HepG2 (cell line): ENCODE data around the gene TXNL4B. TPM values are rescaled to one million over a fixed set of nuclear protein-coding genes. Genes with fewer than 3 reads are reported as not detected.
"Not testable (repeated sequence)": the region's sequence is repeated elsewhere in the genome, so short reads cannot be mapped to it uniquely, and the experiment has no call there.

Experiments used
- CEBPG ChIP-seq: IDR thresholded peaks from 2 replicates; pipeline ENCODE4 v1.6.1; 2016
- FOXA1 ChIP-seq, 2 experiments: fragments of 450-650 bp in 1 of 2; sonication (generic) in 1 of 2; formaldehyde crosslinking in 1 of 2; IDR thresholded peaks; 2 replicates each; pipeline versions ENCODE4 v1.4.0 to v1.6.1; 2016 to 2020; ENCODE audit warnings: missing genetic modification reagents in 1 of 2
- GMEB1 ChIP-seq: sonication (generic); formaldehyde crosslinking; IDR thresholded peaks from 2 replicates; pipeline ENCODE4 v1.5.1; 2020; ENCODE audit warnings: missing genetic modification reagents, mild to moderate bottlenecking, borderline replicate concordance
- GMEB2 ChIP-seq: IDR thresholded peaks from 2 replicates; pipeline ENCODE4 v1.6.1; 2016; ENCODE audit warnings: missing biosample characterization, missing genetic modification reagents, low read depth
- HDAC1 ChIP-seq: sonication (generic); formaldehyde crosslinking; IDR thresholded peaks from 2 replicates; pipeline ENCODE4 v1.5.1; 2020; ENCODE audit warnings: mild to moderate bottlenecking, missing genetic modification reagents
- HOMEZ ChIP-seq: IDR thresholded peaks from 2 replicates; pipeline ENCODE4 v1.6.1; 2016; ENCODE audit warnings: low read depth
- KLF16 ChIP-seq, 2 experiments: sonication (generic) in 1 of 2; formaldehyde crosslinking in 1 of 2; IDR thresholded peaks; 2 replicates each; pipeline versions ENCODE4 v1.6.1 to v1.8.0; 2016 to 2023; ENCODE audit warnings: missing genetic modification reagents in 2 of 2, missing compliant biosample characterization in 1 of 2
- MED1 ChIP-seq: sonication (generic); formaldehyde crosslinking; IDR thresholded peaks from 2 replicates; pipeline ENCODE4 v1.4.0; 2020; ENCODE audit warnings: missing genetic modification reagents
- NCOR1 ChIP-seq: fragments of 200-600 bp; sonication (generic); IDR thresholded peaks from 2 replicates; pipeline ENCODE4 v1.7.0; 2017; ENCODE audit warnings: antibody characterized with exemption, low read length, borderline replicate concordance
- PITX1 ChIP-seq: sonication (generic); formaldehyde crosslinking; IDR thresholded peaks from 2 replicates; pipeline ENCODE4 v1.5.1; 2020; ENCODE audit warnings: mild to moderate bottlenecking, missing genetic modification reagents
- POLR2A ChIP-seq, 2 experiments: IDR thresholded peaks; 2 replicates each; pipeline ENCODE4 v1.6.1; 2011; ENCODE audit warnings: low read depth in 2 of 2, low read length in 2 of 2, mild to moderate bottlenecking in 1 of 2, moderate library complexity in 1 of 2; ENCODE audit not compliant: insufficient read depth in 1 of 2
- SIX4 ChIP-seq: sonication (generic); formaldehyde crosslinking; IDR thresholded peaks from 2 replicates; pipeline ENCODE4 v1.4.0; 2020; ENCODE audit warnings: missing genetic modification reagents
- SOX5 ChIP-seq: IDR thresholded peaks from 2 replicates; pipeline ENCODE4 v1.6.1; 2016; ENCODE audit warnings: borderline replicate concordance
- SOX6 ChIP-seq, 2 experiments: fragments of 450-650 bp in 1 of 2; sonication (generic) in 1 of 2; formaldehyde crosslinking in 1 of 2; IDR thresholded peaks; 2 replicates each; pipeline versions ENCODE4 v1.4.0 to v1.6.1; 2017 to 2020; ENCODE audit warnings: antibody characterized with exemption in 1 of 2, mild to moderate bottlenecking in 1 of 2, missing genetic modification reagents in 1 of 2
- SSRP1 ChIP-seq: IDR thresholded peaks from 2 replicates; pipeline ENCODE4 v1.6.1; 2016; ENCODE audit warnings: control low read depth
- THRA ChIP-seq: sonication (generic); formaldehyde crosslinking; IDR thresholded peaks from 2 replicates; pipeline ENCODE4 v1.4.0; 2020; ENCODE audit warnings: missing genetic modification reagents, borderline replicate concordance
- ZBTB39 ChIP-seq: sonication (generic); formaldehyde crosslinking; IDR thresholded peaks from 2 replicates; pipeline ENCODE4 v1.5.0; 2020; ENCODE audit warnings: missing genetic modification reagents
- ZBTB7B ChIP-seq: sonication (generic); formaldehyde crosslinking; IDR thresholded peaks from 2 replicates; pipeline ENCODE4 v1.4.0; 2020; ENCODE audit warnings: missing genetic modification reagents
- ZNF34 ChIP-seq: sonication (generic); formaldehyde crosslinking; IDR thresholded peaks from 2 replicates; pipeline ENCODE4 v1.4.0; 2020; ENCODE audit warnings: mild to moderate bottlenecking, missing genetic modification reagents, borderline replicate concordance
- polyA plus RNA-seq, 8 experiments: library from polyadenylated mRNA; depleted of rRNA in 3 of 8; stranded (reverse) in 7 of 8; unstranded in 1 of 8; fragments of >200 nt; fragmentation: Illumina TruSeq in 4 of 8; extraction: Trizol in 4 of 8; gene quantifications; 2 replicates each; pipeline versions ENCODE4 v1.2.1 to v1.2.3, GENCODE V29; 2011 to 2016; ENCODE audit warnings: low read depth in 4 of 8, missing spikeins in 1 of 8, mixed read lengths in 1 of 8; ENCODE audit not compliant: insufficient read depth in 1 of 8
- total RNA-seq, 5 experiments: library from RNA; depleted of rRNA; stranded (reverse); fragments of >200 nt; fragmentation: Illumina TruSeq; extraction: Trizol; gene quantifications; 2 replicates each; pipeline ENCODE4 v1.2.3, GENCODE V29; 2016; ENCODE audit warnings: low read depth in 1 of 5

Gene TXNL4B
- total and polyA plus RNA-seq, 2 of the 13 experiments (the other 11 are each of a cell fraction or from before 2014, with no cell fraction given): 17.4 to 18.3 TPM

GRCh38 chr16:72054254-72054847 is 39.1 kb downstream of the TXNL4B start, which contains the start of gene HP (continued):
- TF ChIP-seq GMEB2: 0 out of 2 replicates have a peak, but pooled peaks have one; percentile 30
- TF ChIP-seq ZNF34 (CRISPR knock-in tag): 0 out of 2 replicates have a peak, but pooled peaks have one; percentile 51
- TF ChIP-seq MED1 (CRISPR knock-in tag): peak; percentile 86
- peak; percentile 38; the same call in 1 of the 2 replicates for TF ChIP-seq HOMEZ
- 0 out of 2 replicates have a peak, but pooled peaks have one; percentile 21 for TF ChIP-seq GMEB1 (CRISPR knock-in tag)
- TF ChIP-seq POLR2A (IDR thresholded peaks at IDR 0.05; ENCODE audit: insufficient read depth in 1 of 2, low read depth in 2 of 2, low read length in 2 of 2): peak; percentile 22 to 50; a peak in 1 of 4 replicates
- TF ChIP-seq CEBPG: peak; percentile 92
- 0 out of 2 replicates have a peak, but pooled peaks have one; percentile 56 for TF ChIP-seq ZBTB39 (CRISPR knock-in tag)
- TF ChIP-seq KLF16 (CRISPR knock-in tag; IDR thresholded peaks at IDR 0.05): peak in 1 of 2 experiments; percentile 61; a peak in 2 of 4 replicates
- TF ChIP-seq NCOR1: peak; percentile 69; the same call in 1 of the 2 replicates
- peak; percentile 86 for TF ChIP-seq PITX1 (CRISPR knock-in tag)
- peak; percentile 28; the same call in 1 of the 2 replicates for TF ChIP-seq SIX4
- TF ChIP-seq ZBTB7B (CRISPR knock-in tag): 0 out of 2 replicates have a peak, but pooled peaks have one; percentile 40
- peak; percentile 57; the same call in 1 of the 2 replicates for TF ChIP-seq SSRP1 (CRISPR knock-in tag)
- peak; percentile 75; the same call in 1 of the 2 replicates for TF ChIP-seq THRA (CRISPR knock-in tag)
- not testable (repeated sequence) for TF ChIP-seq FOXA1, SOX6 (IDR thresholded peaks at IDR 0.05)
- 0 out of 2 replicates have a peak, but pooled peaks have one; percentile 48 for TF ChIP-seq FOXA1 (CRISPR knock-in tag; IDR thresholded peaks at IDR 0.05)
- TF ChIP-seq SOX6 (CRISPR knock-in tag; IDR thresholded peaks at IDR 0.05): peak; percentile 97
- TF ChIP-seq HDAC1: peak; percentile 55
- TF ChIP-seq SOX5 (CRISPR knock-in tag): peak; percentile 96
